Adipose tissue (tissue), 3 donors: Measurements from ENCODE around the gene RDH13. TPM values are rescaled to one million over a fixed set of nuclear protein-coding genes. Genes with fewer than 3 reads are reported as not detected.
"Not testable (repeated sequence)": the region's sequence is repeated elsewhere in the genome, so short reads cannot be mapped to it uniquely, and the experiment has no call there.

Experiments
- H3K27ac ChIP-seq: one replicate; pipeline ENCODE4 v1.5.1; 2013; ENCODE audit warnings: low read depth, low read length
- WGBS, 3 donors: extraction: QIAGEN DNeasy Blood & Tissue Kit; methylation state at CpG; one replicate each; pipeline ENCODE4 v1.1.7; 2013; 5-methylcytosine and 5-hydroxymethylcytosine counted together
- polyA plus RNA-seq, 3 donors: library from polyadenylated mRNA; stranded (reverse); fragments of 200-250 nt; gene quantifications; one replicate each; pipeline ENCODE4 v1.2.3, GENCODE V29; 2013
- donor health status: healthy with polysubstance abuse.
- donor health status: Bipolar disorder and iron deficiency.
- donor health status: healthy.

Gene RDH13
- polyA plus RNA-seq, 3 donors = 8.7 to 14.4 (median 9.6) TPM

DNA sequence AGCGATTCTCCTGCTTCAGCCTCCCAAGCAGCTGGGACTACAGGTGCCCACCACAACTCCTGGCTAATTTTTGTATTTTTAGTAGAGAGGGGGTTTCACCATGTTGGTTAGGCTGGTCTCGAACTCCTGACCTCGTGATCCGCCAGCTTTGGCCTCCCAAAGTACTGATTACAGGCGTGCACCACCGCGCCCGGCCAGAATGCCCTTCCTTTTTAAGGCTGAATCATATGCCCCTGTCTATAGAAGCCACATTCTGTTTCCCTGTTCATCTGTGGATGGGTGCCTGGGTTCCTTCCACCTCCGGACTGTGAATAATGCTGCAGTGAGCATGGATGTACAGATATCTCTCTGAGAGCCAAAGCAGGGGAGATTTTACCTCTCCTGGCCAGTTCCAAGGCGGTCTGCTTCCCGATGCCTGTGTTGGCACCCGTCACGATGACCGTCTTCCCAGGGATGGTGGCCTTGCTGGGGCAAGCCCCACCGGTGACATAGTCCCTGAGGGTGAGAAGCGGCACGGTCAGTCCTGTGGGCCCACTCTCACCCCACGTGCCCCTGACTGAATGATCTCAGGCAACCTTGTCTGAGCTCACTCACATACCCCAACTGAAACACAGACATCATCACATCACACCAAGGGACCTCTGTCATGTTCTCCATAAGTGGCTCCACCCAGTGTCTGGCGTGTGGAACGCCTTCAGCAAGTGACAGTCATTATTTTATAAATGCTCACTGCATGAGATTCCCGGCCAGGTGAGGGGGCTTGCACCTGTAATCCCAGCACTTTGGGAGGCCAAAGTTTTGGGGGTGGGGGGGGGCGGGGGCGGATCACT is 4.0 kb downstream of the RDH13 start:
- H3K27ac ChIP-seq = no peak overlapping the region
- WGBS, 3 donors = 95 to 96% (median 95%) methylated on average over 23 of the region's 23 CpGs

GRCh38 chr19:55056827-55057226 is 6.1 kb downstream of the RDH13 start:
- no peak overlapping the region for H3K27ac ChIP-seq
- 96 to 98% (median 98%) methylated on average over 9 of the region's 9 CpGs for WGBS, 3 donors

DNA sequence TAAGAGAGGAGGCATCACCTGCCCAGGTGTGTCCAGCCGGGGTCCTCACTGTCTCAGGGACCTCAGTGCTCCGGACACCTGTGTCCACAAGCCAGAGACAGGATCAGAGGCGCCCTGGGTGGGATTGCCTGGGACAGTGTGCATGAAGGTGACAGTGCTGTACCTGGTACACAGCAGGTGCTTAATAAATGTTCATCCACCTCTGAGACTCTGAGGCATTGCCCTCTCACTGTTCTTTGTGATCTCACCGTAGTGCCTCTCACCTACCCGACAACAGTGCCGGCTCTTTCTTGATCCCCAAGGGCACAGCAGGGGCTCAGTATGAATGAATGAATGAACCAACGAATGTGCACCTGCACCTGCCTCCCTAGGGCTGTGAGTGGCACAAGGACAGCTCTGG is 9.2 kb downstream of the RDH13 start:
- 80 to 93% (median 87%) methylated on average over 7 of the region's 7 CpGs for WGBS, 3 donors
- no peak overlapping the region for H3K27ac ChIP-seq

DNA sequence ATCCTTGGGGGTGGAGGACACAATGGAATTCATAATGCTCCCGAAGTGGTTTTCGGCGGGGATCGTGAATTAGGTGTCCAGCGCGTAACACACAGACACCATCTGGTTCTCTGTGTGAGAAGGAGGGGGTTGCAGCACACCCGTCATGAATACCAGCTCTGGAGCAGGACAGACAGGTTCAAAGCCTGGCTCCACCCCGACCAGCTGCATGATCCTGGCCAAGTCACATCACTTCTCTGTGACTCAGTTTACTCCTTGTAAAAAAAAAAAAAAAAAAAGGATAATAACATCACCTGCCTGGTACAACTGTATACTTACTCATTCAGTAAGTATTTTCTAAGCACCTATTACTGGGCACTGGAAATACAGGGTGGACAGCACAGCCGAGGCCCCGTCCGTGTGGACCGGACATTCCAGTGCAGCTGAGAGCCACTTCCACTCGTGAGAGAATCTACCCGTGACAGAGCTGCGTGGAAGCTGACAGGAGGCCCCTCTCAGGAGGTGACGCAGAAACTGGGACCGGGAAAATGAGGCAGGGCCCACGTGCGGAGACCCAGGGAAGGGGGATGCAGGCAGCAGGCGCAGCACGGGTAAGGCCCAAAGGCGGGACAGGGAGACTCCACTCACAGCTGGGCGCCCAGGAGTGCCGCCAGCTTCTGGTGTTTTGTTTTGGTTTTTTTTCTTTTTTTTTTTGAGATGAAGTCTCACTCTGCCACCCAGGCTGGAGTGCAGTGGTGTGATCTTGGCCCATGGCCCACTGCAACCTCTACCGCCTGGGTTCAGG is 12.0 kb downstream of the RDH13 start:
- no peak overlapping the region for H3K27ac ChIP-seq
- 96 to 97% (median 96%) methylated on average over 25 of the region's 25 CpGs for WGBS, 3 donors

- H3K27ac ChIP-seq = no peak overlapping the region
- WGBS, 3 donors = 94 to 96% (median 95%) methylated on average over 15 of the region's 15 CpGs
Measured at GRCh38 chr19:55048446-55048845, 14.5 kb downstream of the RDH13 start.

- WGBS, 3 donors = 92 to 96% (median 93%) methylated on average over 12 of the region's 12 CpGs
- H3K27ac ChIP-seq = no peak overlapping the region
Measured at GRCh38 chr19:55047951-55048350, 15.0 kb downstream of the RDH13 start.

DNA sequence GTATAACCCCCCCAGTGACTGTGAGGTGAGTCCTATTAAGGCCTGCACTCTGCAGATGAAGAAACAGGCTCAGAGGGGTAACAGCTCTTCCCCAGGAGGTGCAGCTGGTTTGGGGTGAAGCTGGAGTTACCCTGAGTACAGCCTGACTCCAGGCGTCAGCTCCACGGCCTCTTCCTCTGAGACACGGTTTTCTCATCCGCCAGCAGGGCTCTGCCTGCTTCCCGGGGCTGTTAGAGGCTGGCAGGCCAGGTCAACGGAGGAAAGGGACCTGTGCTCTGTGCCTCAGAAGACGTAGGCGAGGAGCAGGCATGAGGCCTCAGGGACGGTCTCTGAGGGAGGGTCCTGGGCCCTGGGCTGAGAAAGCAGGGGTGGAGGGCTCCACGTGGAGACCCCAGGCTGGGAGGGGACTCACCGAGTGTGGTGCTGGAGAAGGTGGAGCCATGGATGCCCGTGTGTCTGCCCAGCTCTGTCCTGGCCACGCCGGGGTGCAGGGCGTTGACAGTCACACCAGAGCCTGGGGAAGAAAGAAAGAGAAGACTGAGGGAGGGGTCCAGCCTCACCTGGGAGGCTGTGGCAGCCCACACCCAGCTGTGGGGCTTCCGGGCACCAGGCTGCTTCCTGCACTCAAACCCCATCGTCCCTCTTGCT is 15.8 kb downstream of the RDH13 start:
- WGBS, 3 donors = 91 to 92% (median 92%) methylated on average over 17 of the region's 17 CpGs
- H3K27ac ChIP-seq = no peak overlapping the region

DNA sequence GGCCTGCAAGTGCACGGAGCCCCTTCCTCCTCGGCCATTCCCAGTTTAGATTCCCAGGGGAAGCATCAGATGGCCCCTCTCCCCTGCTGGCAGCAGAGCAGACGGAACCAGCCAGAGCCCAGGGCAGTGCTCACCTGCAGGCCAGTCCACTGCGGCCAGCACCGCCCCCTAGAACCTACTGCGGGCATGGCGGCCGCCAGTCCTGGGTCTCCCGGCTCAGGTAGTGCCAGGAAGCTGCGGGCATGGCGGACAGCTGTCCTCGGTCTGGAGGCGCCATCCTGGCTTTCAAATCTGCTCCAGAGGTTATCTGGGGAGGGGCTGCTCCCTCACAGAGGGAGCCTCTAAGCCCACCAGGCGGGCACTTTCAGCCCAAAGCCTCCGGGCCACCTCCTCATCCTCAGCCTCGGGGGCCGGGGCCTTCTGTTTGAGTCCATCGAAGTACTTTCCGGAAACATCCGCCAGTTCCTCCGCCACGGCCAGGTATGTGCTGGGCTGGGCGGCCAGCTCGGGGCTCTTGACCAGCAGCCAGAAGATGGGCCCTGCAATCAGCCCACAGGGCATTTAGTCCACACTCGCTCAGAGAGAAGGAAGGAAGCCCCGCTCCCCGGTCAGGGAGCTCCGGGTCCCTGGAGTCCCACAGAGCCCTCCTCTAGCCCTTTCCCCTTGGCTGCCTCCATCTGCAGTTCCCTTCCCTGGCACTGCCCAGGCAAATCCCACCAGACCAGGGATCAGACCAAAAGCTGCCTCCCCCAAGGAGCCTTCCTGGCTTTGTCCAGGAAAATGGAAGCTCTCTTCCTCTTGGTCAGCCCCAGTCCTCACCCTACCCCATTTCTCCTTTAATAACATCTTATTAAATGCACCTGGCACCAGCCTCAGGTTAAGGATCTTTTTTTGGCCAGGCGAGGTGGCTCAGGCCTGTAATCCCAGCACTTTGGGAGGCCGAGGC is 17.9 kb downstream of the RDH13 start:
- WGBS, 3 donors = 94 to 95% (median 95%) methylated on average over 28 to 30 of the region's 30 CpGs
- no peak overlapping the region for H3K27ac ChIP-seq

DNA sequence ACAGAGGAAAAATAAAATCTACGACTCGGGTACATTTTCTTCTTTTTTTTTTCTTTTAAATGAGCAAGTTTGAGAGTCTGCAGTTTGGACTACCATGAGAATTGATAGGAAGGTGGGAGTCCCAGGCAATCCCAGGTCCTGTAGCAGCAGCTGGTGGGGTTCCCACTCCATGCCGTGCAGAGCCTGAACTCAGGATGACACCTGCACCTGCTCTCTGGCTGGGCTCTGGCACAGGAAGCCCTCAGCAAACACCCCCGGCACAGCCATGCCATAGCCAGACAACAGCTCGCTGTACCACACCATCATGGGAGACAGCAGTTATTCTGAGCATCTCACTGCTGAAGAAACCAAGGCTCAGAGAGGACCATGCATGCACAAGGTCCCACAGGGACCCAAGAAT is 18.7 kb downstream of the RDH13 start:
- H3K27ac ChIP-seq = no peak overlapping the region
- WGBS, 3 donors = 74 to 92% (median 87%) methylated on average over 5 of the region's 5 CpGs

DNA sequence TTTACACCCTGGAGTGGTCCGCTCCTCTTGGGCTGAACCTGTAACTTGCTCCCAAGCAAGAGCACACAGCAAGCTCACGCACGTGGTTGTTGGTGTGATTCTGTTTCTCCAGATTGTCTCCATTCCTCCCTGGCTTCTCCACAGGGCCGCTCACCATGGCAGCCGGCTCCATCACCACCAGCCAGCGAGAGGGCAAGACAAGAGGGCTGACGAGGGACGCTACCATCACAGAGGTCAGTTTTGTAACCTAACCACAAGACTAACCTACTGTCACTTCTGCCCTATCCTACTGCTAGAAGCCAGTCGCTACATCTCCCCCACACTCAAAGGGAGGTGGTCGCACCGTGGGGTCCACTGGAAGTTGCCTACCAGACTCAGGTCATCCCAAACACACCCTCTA is 20.3 kb downstream of the RDH13 start:
- no peak overlapping the region for H3K27ac ChIP-seq
- 66 to 82% (median 75%) methylated on average over 11 of the region's 11 CpGs for WGBS, 3 donors

GRCh38 chr19:55042344-55042678 is 20.6 kb downstream of the RDH13 start:
- 70 to 84% (median 75%) methylated on average over 9 of the region's 9 CpGs for WGBS, 3 donors
- no peak overlapping the region for H3K27ac ChIP-seq

- H3K27ac ChIP-seq = no peak overlapping the region
- 31 to 66% (median 50%) methylated on average over 30 of the region's 30 CpGs for WGBS, 3 donors
Measured at GRCh38 chr19:55041627-55042343, 21.2 kb downstream of the RDH13 start.

DNA sequence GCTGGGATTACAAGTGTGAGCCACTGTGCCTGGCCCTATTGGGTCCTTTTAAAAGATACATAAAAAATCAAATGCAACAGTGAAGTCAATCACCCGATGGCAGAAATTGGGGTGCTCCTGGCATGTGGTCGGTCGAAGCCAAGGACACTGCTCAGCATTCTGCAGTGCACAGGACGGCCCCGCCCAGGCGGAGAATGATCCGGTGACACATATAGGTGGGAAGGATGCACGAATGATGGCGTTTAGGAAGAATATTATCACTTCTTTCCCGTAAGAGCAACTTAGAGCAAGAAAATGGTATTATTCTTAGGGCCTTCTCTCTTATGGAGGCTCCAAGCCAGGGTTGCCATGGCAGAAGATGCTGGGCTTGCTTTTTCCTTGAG is 21.7 kb downstream of the RDH13 start:
- no peak overlapping the region for H3K27ac ChIP-seq
- 80 to 88% (median 83%) methylated on average over 10 of the region's 10 CpGs for WGBS, 3 donors

- not testable (repeated sequence) for H3K27ac ChIP-seq
- WGBS, 3 donors = 84 to 90% (median 86%) methylated on average over 12 of the region's 12 CpGs
Measured at GRCh38 chr19:55040654-55041053, 22.3 kb downstream of the RDH13 start.

GRCh38 chr19:55037603-55038002 is 25.3 kb downstream of the RDH13 start:
- not testable (repeated sequence) for H3K27ac ChIP-seq
- 85 to 91% (median 88%) methylated on average over 6 of the region's 6 CpGs for WGBS, 3 donors

DNA sequence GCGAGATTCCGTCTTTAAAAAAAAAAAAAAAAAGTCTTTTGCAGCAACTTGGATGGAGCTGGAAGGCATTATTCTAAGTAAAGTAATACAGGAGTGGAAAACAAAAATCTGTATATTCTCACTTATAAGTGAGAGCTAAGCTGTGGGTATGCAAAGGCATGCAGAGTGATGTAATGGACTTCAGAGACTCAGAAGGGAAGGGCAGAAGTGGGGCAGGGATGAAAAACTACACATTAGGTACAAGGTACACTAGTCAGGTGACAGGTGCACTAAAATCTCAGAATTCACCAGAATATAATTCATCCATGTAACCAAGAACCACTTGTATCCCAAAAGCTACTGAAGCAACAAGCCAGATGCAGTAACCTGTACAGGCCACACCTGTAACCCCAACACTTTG is 26.9 kb downstream of the RDH13 start:
- H3K27ac ChIP-seq = no peak overlapping the region
- 89 to 97% (median 91%) methylated on average over 2 of the region's 2 CpGs for WGBS, 3 donors

- WGBS, 3 donors = 93 to 96% (median 93%) methylated on average over 13 of the region's 13 CpGs
Measured at GRCh38 chr19:55034751-55035150, 28.2 kb downstream of the RDH13 start.

More at GRCh38 chr19:55034751-55035150, 28.2 kb downstream of the RDH13 start:
- no peak overlapping the region for H3K27ac ChIP-seq
